GM21529 (cell line): ENCODE results near the gene SNRNP200.
A peak's percentile ranks its signal among the peaks of the same experiment; 100 is the strongest.

Experiments
- ATAC-seq: cut with Tn5 transposase; IDR thresholded peaks from one replicate; pipeline ENCODE4 v1.9.1; 2021; ENCODE audit not compliant: unreplicated experiment

The SNRNP200 gene

DNA sequence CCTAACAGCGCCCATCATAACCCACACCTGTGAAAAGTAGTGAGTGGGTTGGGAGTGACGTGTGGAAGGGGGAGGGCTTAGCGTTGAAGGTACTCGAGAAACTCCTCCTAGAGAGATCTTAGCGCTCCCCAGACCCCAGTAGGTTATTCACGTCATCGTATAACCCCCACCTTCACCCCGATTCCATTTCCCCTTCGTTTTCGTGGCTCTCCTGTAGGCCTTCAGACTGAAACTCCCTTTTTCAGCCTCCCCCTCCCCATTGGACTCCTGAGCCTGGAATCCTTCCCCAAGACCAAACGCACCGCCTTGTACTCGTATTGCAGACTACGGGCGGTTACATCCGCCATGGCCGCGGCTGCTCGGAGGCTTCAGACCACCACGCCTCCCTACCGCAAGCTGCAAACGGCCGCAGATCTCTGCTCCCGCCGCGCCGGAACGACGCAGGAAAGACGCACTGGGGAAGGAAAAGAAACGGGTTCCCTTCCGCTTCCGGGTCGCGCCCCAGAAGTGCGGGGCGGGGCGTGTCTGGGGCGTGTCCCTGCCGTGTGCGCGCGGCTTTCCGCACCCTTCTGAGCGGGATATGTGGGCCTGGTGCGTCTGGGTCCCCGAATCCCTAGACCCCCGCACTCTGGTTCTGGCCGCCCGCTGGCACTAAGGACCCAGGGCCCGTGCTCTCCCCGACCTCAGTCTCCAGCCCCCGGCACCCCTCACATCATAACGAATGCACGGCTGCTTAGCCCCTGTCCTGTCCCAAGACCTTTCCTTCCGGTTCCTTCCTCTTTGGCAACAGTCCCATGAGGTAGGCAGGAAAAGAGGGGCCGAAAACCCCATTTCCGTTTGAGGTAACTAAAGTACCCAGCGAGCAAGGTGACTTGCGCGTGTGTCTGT is at the start of gene SNRNP200:
Gene SNRNP200, minus strand, starts transcription at position 456 of the 888 bp plus-strand sequence. Its CDS starts 109 bp downstream, at position 347.
- ATAC-seq: peak; percentile 87

- ATAC-seq: no peak
Observed at GRCh38 chr2:96354492-96354891, 49.1 kb upstream of the SNRNP200 start.

DNA sequence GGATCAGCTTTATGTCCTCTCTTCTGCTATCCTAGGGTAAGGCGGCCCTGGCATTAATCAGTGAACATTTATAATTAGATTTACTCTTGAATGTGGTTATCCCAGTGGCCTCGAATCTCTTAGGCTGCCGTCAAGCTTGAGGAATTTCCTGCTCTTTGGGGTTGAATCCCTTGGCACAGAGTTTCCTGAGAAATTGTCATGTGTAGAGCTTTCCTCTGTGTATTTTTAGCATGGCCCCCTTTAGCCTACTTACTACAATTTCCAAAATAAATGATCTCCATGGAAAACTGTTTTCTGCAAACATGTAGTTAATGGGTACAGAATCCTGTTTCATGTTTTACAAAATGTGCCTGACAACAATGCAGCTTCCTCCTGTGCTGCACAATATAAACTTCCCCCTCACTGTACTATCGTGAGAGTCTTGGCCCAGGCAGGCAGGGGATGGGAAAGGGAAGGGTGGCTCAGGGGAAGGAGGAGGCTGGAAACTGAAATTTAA is 48.3 kb upstream of the SNRNP200 start:
- no peak for ATAC-seq

DNA sequence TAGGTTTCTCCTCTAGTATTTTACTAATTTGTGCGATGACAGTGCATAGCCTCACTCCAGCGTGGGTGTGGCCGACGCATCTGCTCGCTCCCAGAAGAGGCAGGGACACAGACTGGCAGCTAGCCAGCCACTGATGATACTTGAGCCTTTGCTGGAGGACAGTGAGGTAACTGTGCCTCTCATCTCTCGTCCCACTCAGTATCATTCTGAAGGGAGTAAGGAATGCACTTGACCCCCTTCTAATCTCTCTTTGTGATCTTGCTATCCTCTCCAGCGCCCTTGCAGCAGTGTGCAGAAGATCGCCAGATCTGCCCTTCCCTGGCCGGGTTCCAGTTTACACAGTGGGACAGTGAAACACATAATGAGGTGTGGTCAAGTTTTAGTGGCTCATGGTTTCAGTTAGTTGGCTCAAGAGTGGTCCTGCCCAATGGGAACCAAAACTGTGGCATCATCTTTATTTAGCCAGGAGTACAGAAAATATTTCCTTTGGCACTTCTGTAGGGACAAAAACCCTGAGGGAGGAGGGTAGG is 47.8 kb upstream of the SNRNP200 start:
- ATAC-seq: no peak

DNA sequence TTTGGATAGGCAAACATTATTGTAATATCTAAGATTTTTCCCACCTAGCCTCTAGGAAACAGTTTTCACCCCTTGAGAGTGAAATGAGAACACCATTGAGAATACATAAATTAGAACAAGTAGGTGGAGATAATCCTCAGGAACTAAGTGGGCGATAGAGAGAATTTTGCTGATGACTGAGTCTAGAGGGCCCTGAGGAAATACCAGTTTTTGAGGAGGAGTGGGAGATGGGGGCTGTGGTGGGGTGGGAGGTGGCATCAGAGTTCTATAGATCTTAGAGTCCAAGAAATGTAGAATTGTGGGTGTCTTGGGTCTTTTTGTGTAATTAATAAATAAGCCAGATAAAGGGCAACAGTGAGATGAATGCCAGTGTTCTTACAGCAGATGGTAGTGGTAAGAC is 42.0 kb upstream of the SNRNP200 start:
- no peak for ATAC-seq

DNA sequence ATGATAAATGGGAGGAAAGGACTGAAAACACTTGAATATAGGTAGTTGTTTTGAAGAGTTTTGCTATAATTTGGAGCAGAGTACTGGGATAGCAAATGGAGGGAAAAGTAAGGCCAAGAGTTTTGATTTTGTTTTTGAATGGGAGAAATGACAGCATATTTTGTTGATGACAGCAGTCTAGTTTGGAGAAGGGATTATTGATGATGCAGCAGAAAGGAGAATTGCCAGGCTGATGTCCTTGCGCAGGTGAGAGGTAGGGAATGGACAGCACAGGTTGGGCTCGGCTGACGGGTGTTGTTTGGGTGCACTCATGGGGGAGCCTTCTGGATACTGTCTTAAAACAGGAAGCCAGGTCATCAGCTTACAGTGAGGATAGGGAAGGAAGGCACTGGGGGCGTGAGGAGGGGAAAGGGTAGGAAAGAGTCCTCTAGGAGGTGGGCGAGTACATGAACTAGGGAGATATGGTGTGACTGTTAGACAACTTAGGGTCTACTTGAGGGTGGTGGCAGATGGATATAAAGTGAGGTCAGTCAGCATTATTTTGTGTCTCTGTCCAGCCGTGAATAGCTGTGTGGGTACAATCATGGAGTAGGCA is 40.6 kb upstream of the SNRNP200 start:
- no peak for ATAC-seq

DNA sequence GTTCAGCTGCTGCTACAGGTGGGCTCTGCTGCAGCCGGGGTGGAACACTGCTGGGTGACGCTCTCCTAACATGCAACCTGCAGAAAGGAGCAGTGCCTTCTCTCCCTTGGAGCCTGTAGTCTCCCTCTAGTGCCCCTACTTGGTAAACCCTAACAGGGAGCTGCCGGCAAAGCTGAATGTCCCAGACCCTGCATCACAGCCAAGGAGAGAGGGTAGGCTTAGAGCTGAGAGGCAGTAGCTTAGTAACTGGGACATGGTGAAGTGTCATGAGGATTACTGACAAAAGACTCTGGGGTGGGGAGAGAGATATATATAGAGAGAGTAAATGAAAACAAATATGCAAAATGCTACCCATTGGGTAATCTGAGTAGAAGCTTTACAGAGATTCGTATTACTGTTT is 40.1 kb upstream of the SNRNP200 start:
- ATAC-seq: no peak

- ATAC-seq: peak; percentile 83
Observed at GRCh38 chr2:96344011-96344410, 38.7 kb upstream of the SNRNP200 start.

GRCh38 chr2:96342085-96342484 is 36.7 kb upstream of the SNRNP200 start:
- no peak for ATAC-seq

DNA sequence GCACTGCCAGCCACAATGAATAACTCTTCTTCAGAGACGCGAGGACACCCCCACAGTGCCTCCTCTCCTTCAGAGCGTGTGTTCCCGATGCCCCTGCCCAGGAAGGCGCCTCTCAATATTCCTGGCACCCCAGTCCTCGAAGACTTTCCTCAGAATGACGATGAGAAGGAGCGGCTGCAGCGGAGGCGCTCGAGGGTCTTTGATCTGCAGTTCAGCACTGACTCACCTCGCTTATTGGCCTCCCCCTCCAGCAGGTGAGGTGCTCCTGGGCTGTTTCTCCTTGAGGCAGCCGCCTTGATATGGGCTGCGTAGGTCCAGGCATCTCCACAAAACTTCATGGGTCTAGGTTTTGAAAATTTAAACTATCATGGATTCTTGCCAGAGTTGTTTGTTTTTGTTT is 36.3 kb upstream of the SNRNP200 start:
- no peak for ATAC-seq

DNA sequence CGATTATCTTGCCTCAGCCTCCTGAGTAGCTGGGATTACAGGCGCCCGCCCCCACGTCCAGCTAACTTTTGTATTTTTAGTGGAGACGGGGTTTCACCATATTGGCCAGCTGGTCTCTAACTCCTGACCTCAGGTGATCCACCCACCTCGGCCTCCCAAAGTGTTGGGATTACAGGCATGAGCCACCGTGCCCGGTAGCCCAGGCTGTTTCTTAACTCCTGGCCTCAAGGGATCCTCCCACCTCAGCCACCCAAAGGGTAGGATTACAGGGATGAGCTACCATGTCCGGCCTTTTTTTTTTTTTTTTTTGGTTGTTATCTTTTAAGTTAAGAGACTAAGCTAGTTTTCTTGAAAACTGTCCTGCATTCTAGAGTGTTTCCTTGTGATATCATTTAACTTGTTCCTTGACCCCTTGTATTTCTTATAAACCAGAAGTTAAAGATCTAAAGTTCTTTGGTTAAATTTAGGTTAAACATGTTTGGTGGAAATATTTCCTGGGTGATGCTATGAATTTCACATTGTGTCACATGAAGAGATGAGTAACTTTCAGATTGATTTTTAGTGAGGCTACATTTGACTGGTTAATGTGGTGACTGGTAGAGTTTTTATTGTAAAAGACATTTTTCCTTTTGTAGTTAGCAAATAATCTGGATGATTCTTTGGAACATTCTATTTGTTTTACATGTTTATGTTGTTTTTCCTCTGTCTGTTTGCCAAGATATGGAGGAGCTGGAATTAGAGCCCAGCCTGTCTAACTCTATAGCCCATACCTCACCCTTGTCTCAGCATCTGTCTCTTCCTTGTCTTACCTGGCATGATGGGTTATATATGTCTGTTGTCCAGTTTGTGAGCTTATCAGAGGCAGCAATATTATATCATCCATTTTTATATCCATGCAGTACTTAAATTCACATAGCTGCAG is 35.4 kb upstream of the SNRNP200 start:
- no peak for ATAC-seq

GRCh38 chr2:96336873-96337272 is 31.5 kb upstream of the SNRNP200 start:
- no peak for ATAC-seq

DNA sequence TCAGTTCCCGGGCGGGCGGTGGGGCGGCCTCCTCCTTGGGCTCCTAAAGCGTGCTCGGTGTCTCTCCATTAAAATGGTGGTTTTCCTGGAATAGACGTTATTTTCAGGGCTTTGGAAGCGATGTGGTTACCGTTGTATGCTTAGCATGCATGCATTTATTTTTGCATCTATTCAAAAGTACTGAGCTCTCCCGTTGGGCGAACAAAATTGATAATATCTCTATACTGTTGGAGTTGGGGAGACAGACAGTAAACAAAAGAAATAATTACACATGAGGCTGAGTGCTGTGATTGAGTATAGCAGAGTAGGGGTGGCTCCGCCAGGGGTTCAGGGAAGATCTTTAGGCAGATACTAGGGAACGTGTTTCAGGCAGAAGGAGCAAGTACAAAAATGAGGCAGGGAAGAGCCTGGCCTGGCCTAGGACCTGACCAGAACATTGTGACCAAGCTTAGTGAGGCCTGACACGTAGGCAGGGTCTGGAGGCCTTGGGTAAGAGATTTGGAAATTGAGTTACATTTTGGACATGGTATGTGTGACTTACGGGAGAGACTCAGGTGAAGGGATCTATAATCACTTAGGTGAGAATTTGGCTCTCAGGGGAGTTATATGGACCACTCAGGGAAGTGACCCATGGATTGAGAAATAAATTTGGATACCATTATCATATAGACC is 30.9 kb upstream of the SNRNP200 start:
- no peak for ATAC-seq

DNA sequence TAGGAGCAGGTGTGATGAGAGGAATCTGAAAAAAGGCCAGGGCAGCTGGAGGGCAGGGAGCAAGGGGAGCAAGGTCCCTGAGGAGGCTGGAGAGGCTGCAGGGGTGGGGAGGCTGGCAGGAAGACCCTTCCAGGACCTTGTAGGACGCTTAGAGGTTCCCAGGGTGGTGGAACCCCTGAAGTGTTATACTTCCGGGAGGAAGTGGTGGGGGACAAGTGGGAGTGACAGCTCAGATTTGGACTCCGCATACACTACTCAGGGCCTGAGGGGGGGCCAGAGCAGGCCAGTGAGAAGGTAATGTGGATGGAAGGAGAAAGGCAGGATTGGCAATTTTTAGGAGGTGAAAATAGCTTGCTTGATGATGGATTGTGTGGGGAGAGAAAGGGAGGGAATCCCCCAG is 28.4 kb upstream of the SNRNP200 start:
- no peak for ATAC-seq

DNA sequence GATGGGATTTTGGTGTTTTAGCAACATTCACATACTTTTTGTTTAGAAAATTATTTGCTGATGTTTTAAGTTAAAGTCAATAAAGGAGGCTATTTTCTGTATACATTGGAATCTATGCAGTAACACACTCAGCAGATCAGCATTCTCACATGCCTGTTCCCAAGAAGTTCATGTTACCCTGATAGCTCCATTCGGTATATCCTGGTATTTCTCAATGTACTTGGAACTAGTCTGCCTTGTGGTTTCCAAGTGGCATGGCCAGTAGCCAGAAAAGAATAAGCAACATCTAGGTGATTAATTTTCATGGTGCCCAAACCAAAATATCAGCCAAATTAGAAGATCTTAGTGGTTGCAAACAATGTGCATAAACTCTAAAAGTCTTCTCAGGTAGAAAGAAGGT is 25.1 kb upstream of the SNRNP200 start:
- ATAC-seq: no peak

GRCh38 chr2:96329874-96330273 is 24.5 kb upstream of the SNRNP200 start:
- ATAC-seq: no peak

- ATAC-seq: no peak
Observed at GRCh38 chr2:96329456-96329855, 24.1 kb upstream of the SNRNP200 start.

- no peak for ATAC-seq
Observed at GRCh38 chr2:96326990-96327820, 21.9 kb upstream of the SNRNP200 start.

GRCh38 chr2:96326564-96326963 is 21.2 kb upstream of the SNRNP200 start:
- no peak for ATAC-seq

DNA sequence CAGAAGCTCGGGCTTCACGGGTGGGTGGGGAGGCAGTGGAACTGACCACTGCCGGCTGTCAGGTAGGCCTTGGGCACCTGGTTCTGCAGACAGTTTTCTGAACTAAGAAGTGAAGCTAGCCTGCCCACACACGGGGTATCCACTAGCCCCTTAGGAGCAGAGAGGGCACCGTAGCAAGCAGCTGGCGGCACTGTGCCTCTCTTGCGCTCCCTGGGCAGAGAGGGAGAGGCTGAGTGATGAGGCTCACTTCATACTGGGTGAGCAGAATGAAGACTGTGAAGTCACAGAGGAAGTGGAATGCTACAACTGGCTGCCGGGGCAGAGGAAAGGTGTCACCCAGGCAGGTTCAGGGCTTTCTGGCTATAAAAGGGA is 20.5 kb upstream of the SNRNP200 start:
- no peak for ATAC-seq
